Measurements from ENCODE around the gene MAP1S.

GRCh38 chr19:17748884-17749638 lies 29.8 kb downstream of the MAP1S start:
- TF ChIP-seq POLR2A (IDR thresholded peaks at IDR 0.05), result no peak
- TF ChIP-seq, protein P1, sequence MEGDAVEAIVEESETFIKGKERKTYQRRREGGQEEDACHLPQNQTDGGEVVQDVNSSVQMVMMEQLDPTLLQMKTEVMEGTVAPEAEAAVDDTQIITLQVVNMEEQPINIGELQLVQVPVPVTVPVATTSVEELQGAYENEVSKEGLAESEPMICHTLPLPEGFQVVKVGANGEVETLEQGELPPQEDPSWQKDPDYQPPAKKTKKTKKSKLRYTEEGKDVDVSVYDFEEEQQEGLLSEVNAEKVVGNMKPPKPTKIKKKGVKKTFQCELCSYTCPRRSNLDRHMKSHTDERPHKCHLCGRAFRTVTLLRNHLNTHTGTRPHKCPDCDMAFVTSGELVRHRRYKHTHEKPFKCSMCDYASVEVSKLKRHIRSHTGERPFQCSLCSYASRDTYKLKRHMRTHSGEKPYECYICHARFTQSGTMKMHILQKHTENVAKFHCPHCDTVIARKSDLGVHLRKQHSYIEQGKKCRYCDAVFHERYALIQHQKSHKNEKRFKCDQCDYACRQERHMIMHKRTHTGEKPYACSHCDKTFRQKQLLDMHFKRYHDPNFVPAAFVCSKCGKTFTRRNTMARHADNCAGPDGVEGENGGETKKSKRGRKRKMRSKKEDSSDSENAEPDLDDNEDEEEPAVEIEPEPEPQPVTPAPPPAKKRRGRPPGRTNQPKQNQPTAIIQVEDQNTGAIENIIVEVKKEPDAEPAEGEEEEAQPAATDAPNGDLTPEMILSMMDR (IDR thresholded peaks at IDR 0.05), result no peak

Data from adrenal gland (tissue), 5 donors.